Skeletal muscle tissue (tissue), 4 donors: Measurements from ENCODE around the gene PRAMEF1. TPM values are rescaled to one million over a fixed set of nuclear protein-coding genes. Genes with fewer than 3 reads are reported as not detected.
"Not testable (repeated sequence)": the region's sequence is repeated elsewhere in the genome, so short reads cannot be mapped to it uniquely, and the experiment has no call there.

Source experiments
- H3K27ac ChIP-seq: one replicate; pipeline ENCODE4 v1.7.0; 2013; ENCODE audit warnings: mild to moderate bottlenecking, low read depth, low read length, inconsistent platforms
- H3K27me3 ChIP-seq, 3 donors: one replicate each; pipeline ENCODE4 v1.7.0; 2013; ENCODE audit warnings: low read length in 3 of 3; ENCODE audit not compliant: control insufficient read depth in 3 of 3, insufficient read depth in 3 of 3
- H3K36me3 ChIP-seq, 3 donors: one replicate each; pipeline ENCODE4 v1.7.0; 2013; ENCODE audit warnings: low read length in 3 of 3; ENCODE audit not compliant: control insufficient read depth in 3 of 3, insufficient read depth in 3 of 3
- H3K4me1 ChIP-seq, 3 donors: one replicate each; pipeline ENCODE4 v1.7.0; 2013; ENCODE audit warnings: low read length in 3 of 3, mild to moderate bottlenecking in 3 of 3; ENCODE audit not compliant: control insufficient read depth in 3 of 3, insufficient read depth in 3 of 3
- H3K4me3 ChIP-seq, 3 donors: one replicate each; pipeline ENCODE4 v1.7.0; 2013; ENCODE audit warnings: low read length in 3 of 3
- H3K9ac ChIP-seq, 3 donors: one replicate each; pipeline ENCODE4 v1.7.0; 2013; ENCODE audit warnings: low read length in 3 of 3, mild to moderate bottlenecking in 3 of 3, moderate library complexity in 2 of 3, low read depth in 1 of 3
- H3K9me3 ChIP-seq, 3 donors: one replicate each; pipeline ENCODE4 v1.7.0; 2013; ENCODE audit warnings: low read length in 3 of 3; ENCODE audit not compliant: control insufficient read depth in 3 of 3
- total RNA-seq: library from RNA; depleted of rRNA; stranded (reverse); fragments of >200 nt; gene quantifications from one replicate; pipeline ENCODE4 v1.2.3, GENCODE V29; 2014
- donor health status: Osteomylitis.

PRAMEF1 gene
- total RNA-seq, 1 donor from 2014 or later = not detected

- Histone ChIP-seq H3K9ac (no peak overlapping the region), H3K36me3 (no peaks in the 10 kb centered on the region), H3K27ac (no peak overlapping the region), H3K27me3 (no peaks in the 10 kb centered on the region), H3K9me3 (no peaks in the 10 kb centered on the region), H3K4me3 (no peak overlapping the region), H3K4me1 (no peaks in the 10 kb centered on the region)
Measured at GRCh38 chr1:12799730-12800129, 8.5 kb downstream of the PRAMEF1 start.

GRCh38 chr1:12809933-12810332 is 18.7 kb downstream of the PRAMEF1 start:
- Histone ChIP-seq H3K4me1 (no peaks in the 10 kb centered on the region), H3K27me3 (peaks cover 0 to 6% (median 4%) of the 10 kb centered on the region in 3 donors), H3K36me3 (no peaks in the 10 kb centered on the region), H3K27ac (no peak overlapping the region), H3K4me3 (no peak overlapping the region), H3K9me3 (peaks cover 0 to 2% (median 0%) of the 10 kb centered on the region in 3 donors), H3K9ac (no peak overlapping the region)

- Histone ChIP-seq H3K4me3 (no peak overlapping the region), H3K27ac (no peak overlapping the region), H3K4me1 (no peaks in the 10 kb centered on the region), H3K36me3 (no peaks in the 10 kb centered on the region), H3K9me3 (no peaks in the 10 kb centered on the region), H3K9ac (no peak overlapping the region), H3K27me3 (peaks cover 0 to 6% (median 4%) of the 10 kb centered on the region in 3 donors)
Measured at GRCh38 chr1:12810691-12811408, 19.7 kb downstream of the PRAMEF1 start.

GRCh38 chr1:12811409-12811784 is 20.2 kb downstream of the PRAMEF1 start:
- Histone ChIP-seq H3K4me1 (no peaks in the 10 kb centered on the region), H3K9ac (no peak overlapping the region), H3K9me3 (no peaks in the 10 kb centered on the region), H3K27me3 (peaks cover 0 to 6% (median 4%) of the 10 kb centered on the region in 3 donors), H3K4me3 (no peak overlapping the region), H3K27ac (no peak overlapping the region), H3K36me3 (no peaks in the 10 kb centered on the region)

GRCh38 chr1:12819061-12819460 is 27.9 kb downstream of the PRAMEF1 start:
- H3K4me3 ChIP-seq, H3K36me3 ChIP-seq, H3K4me1 ChIP-seq, H3K27me3 ChIP-seq, H3K9me3 ChIP-seq, H3K9ac ChIP-seq, H3K27ac ChIP-seq: not testable (repeated sequence)

GRCh38 chr1:12831310-12831709 is 40.1 kb downstream of the PRAMEF1 start, which contains the start of gene PRAMEF11:
PRAMEF11 (minus strand) TSS chr1:12831410; CDS start chr1:12828789, 2,621 bp downstream.
- H3K4me1 ChIP-seq = not testable (repeated sequence)

GRCh38 chr1:12833251-12833650 is 42.1 kb downstream of the PRAMEF1 start:
- H3K9ac ChIP-seq, H3K27ac ChIP-seq, H3K4me1 ChIP-seq, H3K27me3 ChIP-seq, H3K36me3 ChIP-seq, H3K4me3 ChIP-seq, H3K9me3 ChIP-seq: not testable (repeated sequence)

More at GRCh38 chr1:12831310-12831709, 40.1 kb downstream of the PRAMEF1 start, which contains the start of gene PRAMEF11:
- not testable (repeated sequence) for H3K27me3 ChIP-seq, H3K27ac ChIP-seq, H3K9ac ChIP-seq, H3K4me3 ChIP-seq, H3K9me3 ChIP-seq, H3K36me3 ChIP-seq

Other genes starting within 250 kb of the PRAMEF1 start
- gene DHRS3, start 173.2 kb upstream of the PRAMEF1 start, total RNA-seq = 37.6 TPM
- gene AADACL4, start 147.3 kb upstream of the PRAMEF1 start, total RNA-seq = not detected
- not detected for gene AADACL3, start 75.3 kb upstream of the PRAMEF1 start, total RNA-seq
- under 0.01 TPM for gene CFAP107, start 45.2 kb upstream of the PRAMEF1 start, total RNA-seq
- not detected for gene PRAMEF12, start 17.7 kb upstream of the PRAMEF1 start, total RNA-seq
- not detected for gene PRAMEF11, start 40.0 kb downstream of the PRAMEF1 start, total RNA-seq
- not detected for gene HNRNPCL1, start 57.3 kb downstream of the PRAMEF1 start, total RNA-seq
- gene PRAMEF2, start 65.7 kb downstream of the PRAMEF1 start, total RNA-seq = not detected
- gene PRAMEF4, start 94.8 kb downstream of the PRAMEF1 start, total RNA-seq = not detected
- gene PRAMEF10, start 106.9 kb downstream of the PRAMEF1 start, total RNA-seq = not detected
- gene PRAMEF7, start 125.2 kb downstream of the PRAMEF1 start, total RNA-seq = not detected
- gene PRAMEF6, start 156.2 kb downstream of the PRAMEF1 start, total RNA-seq = not detected